Spleen (tissue), 11 donors: ENCODE measurements around the gene WDR59. TPM values are rescaled to one million over a fixed set of nuclear protein-coding genes. Genes with fewer than 3 reads are reported as not detected.

Source experiments
- DNase-seq: peaks from one replicate; pipeline ENCODE4 v3.0.0-alpha.2; 2020
- H3K27ac ChIP-seq, 8 donors: fragments of 200-600 bp; sonication (generic) in 7 of 8; 1 replicate in 4 of 8; 2 replicates in 4 of 8; pipeline versions ENCODE4 v1.5.0 to v1.8.0; 2016 to 2021; ENCODE audit warnings: inconsistent platforms in 4 of 8, mild to moderate bottlenecking in 4 of 8, moderate library complexity in 1 of 8
- H3K27me3 ChIP-seq, 7 donors: fragments of 200-600 bp; sonication (generic) in 6 of 7; replicated peaks in 1 of 7; 1 replicate in 4 of 7; 2 replicates in 3 of 7; pipeline versions ENCODE4 v1.5.0 to v1.8.0; 2016 to 2021; ENCODE audit warnings: inconsistent platforms in 3 of 7, mild to moderate bottlenecking in 1 of 7
- H3K36me3 ChIP-seq, 6 donors: fragments of 200-600 bp; sonication (generic) in 5 of 6; 1 replicate in 4 of 6; 2 replicates in 2 of 6; pipeline versions ENCODE4 v1.5.0 to v1.8.0; 2016 to 2021; ENCODE audit warnings: inconsistent platforms in 2 of 6
- H3K4me1 ChIP-seq, 6 donors: fragments of 200-600 bp; sonication (generic) in 5 of 6; 1 replicate in 3 of 6; 2 replicates in 3 of 6; pipeline versions ENCODE4 v1.5.0 to v1.8.0; 2016 to 2021; ENCODE audit warnings: inconsistent platforms in 3 of 6
- H3K4me3 ChIP-seq, 8 donors: fragments of 200-600 bp; sonication (generic) in 7 of 8; 1 replicate in 4 of 8; 2 replicates in 4 of 8; pipeline versions ENCODE4 v1.5.0 to v1.8.0; 2016 to 2021; ENCODE audit warnings: inconsistent platforms in 4 of 8, mild to moderate bottlenecking in 4 of 8, moderate library complexity in 2 of 8
- H3K9me3 ChIP-seq, 8 donors: fragments of 200-600 bp; sonication (generic) in 7 of 8; 1 replicate in 4 of 8; 2 replicates in 4 of 8; pipeline versions ENCODE4 v1.5.0 to v1.8.0; 2016 to 2021; ENCODE audit warnings: inconsistent platforms in 4 of 8
- CTCF ChIP-seq, 11 experiments: fragments of 200-600 bp in 7 of 11; fragments of 450-650 bp in 4 of 11; sonication (generic) in 4 of 11; IDR thresholded peaks in 8 of 11; conservative IDR thresholded peaks in 3 of 11; 1 replicate in 7 of 11; 2 replicates in 4 of 11; pipeline versions ENCODE4 v1.4.0 to v1.8.0; 2016 to 2021; ENCODE audit warnings: antibody characterized with exemption in 11 of 11, inconsistent platforms in 4 of 11, mild to moderate bottlenecking in 1 of 11
- POLR2A ChIP-seq, 3 donors: fragments of 450-650 bp; IDR thresholded peaks; one replicate each; pipeline ENCODE4 v1.5.1; 2017; ENCODE audit warnings: antibody characterized with exemption in 3 of 3, mild to moderate bottlenecking in 1 of 3
- POLR2AphosphoS5 ChIP-seq, 3 donors: sonication (generic); formaldehyde crosslinking; IDR thresholded peaks; one replicate each; pipeline ENCODE4 v1.5.1; 2017; ENCODE audit warnings: antibody characterized with exemption in 3 of 3
- WGBS, 5 donors: extraction: QIAGEN DNeasy Blood & Tissue Kit in 3 of 5; methylation state at CpG; one replicate each; pipeline versions ENCODE4 v1.1.5 to v1.1.7; 2013 to 2018; 5-methylcytosine and 5-hydroxymethylcytosine counted together
- intact Hi-C: fragments of 100-400 bp; cut with DNase I; formaldehyde crosslinking; loops from one replicate; pipeline ENCODE4 v1.15.0; 2023; ENCODE audit warnings: low total_unique reads
- polyA plus RNA-seq, 3 donors: library from polyadenylated mRNA; stranded (reverse); fragments of 200-250 nt; gene quantifications; one replicate each; pipeline ENCODE4 v1.2.1, GENCODE V29; 2013
- total RNA-seq, 7 donors: library from RNA; depleted of rRNA in 3 of 7; stranded (reverse); fragments of >200 nt in 3 of 7; fragmentation: NEBNext Ultra II Directional in 4 of 7; extraction: Animal tissue kit (Norgen Biotek cat#: 25700) in 4 of 7; gene quantifications; one replicate each; pipeline versions ENCODE4 v1.1.0 to v1.2.1, GENCODE V29; 2016 to 2021
- donor health status: healthy with polysubstance abuse.
- donor health status: DM: no; HTN: no; CAD: no; lungs with moderate emphysema.
- donor health status: DM: no; HTN: no; CAD: no.
- donor health status: Bipolar disorder and iron deficiency.
- donor health status: healthy.
- donor health status: DM: no; HTN: no; CAD: no.
- donor health status: DM: yes; HTN: yes; CAD: no.

The WDR59 gene
- total and polyA plus RNA-seq, 10 donors, result 18.1 to 76.7 (median 46.4) TPM

GRCh38 chr16:74931445-74931844, 53.5 kb downstream of the WDR59 start:
- intact Hi-C loops, result no loop called here
- Histone ChIP-seq H3K27ac (no peak overlapping the region), H3K27me3 (no peaks in the 10 kb centered on the region), H3K36me3 (peaks cover 0 to 87% (median 17%) of the 10 kb centered on the region in 6 donors), H3K9me3 (no peaks in the 10 kb centered on the region), H3K4me1 (no peaks in the 10 kb centered on the region), H3K4me3 (no peak overlapping the region)
- DNase-seq, result no peak
- no peak for TF ChIP-seq POLR2A (IDR thresholded peaks at IDR 0.05)
- no peak for TF ChIP-seq CTCF (IDR thresholded peaks at IDR 0.05 in 8 of 11, conservative IDR thresholded peaks at IDR 0.05 in 3 of 11)
- no peak for TF ChIP-seq POLR2AphosphoS5 (IDR thresholded peaks at IDR 0.05)
- 78 to 88% (median 79%) methylated on average over 3 of the region's 3 CpGs for WGBS, 5 donors

- H3K36me3 ChIP-seq, result peaks cover 0 to 84% (median 17%) of the 10 kb centered on the region in 6 donors
- TF ChIP-seq CTCF (IDR thresholded peaks at IDR 0.05 in 8 of 11, conservative IDR thresholded peaks at IDR 0.05 in 3 of 11), result no peak
- TF ChIP-seq POLR2AphosphoS5 (IDR thresholded peaks at IDR 0.05), result no peak
- TF ChIP-seq POLR2A (IDR thresholded peaks at IDR 0.05), result no peak
These were observed 55.3 kb downstream of the WDR59 start for GRCh38 chr16:74929636-74930035.

GRCh38 chr16:74926805-74927204, 58.1 kb downstream of the WDR59 start:
- Histone ChIP-seq H3K4me3 (no peak overlapping the region), H3K4me1 (no peaks in the 10 kb centered on the region), H3K27ac (no peak overlapping the region), H3K36me3 (peaks cover 0 to 84% (median 31%) of the 10 kb centered on the region in 6 donors), H3K27me3 (no peaks in the 10 kb centered on the region), H3K9me3 (no peaks in the 10 kb centered on the region)
- intact Hi-C loops, result no loop called here
- DNase-seq, result no peak
- 90 to 97% (median 93%) methylated on average over 3 of the region's 3 CpGs for WGBS, 5 donors
- TF ChIP-seq CTCF (IDR thresholded peaks at IDR 0.05 in 8 of 11, conservative IDR thresholded peaks at IDR 0.05 in 3 of 11) (no peak), POLR2AphosphoS5 (IDR thresholded peaks at IDR 0.05) (no peak)

More at GRCh38 chr16:74929636-74930035, 55.3 kb downstream of the WDR59 start:
- no peaks in the 10 kb centered on the region for H3K27me3 ChIP-seq
- DNase-seq, result no peak
- intact Hi-C loops, result no loop called here
- H3K9me3 ChIP-seq, result no peaks in the 10 kb centered on the region
- 93 to 97% (median 96%) methylated on average over 2 of the region's 2 CpGs for WGBS, 5 donors
- no peak overlapping the region for H3K27ac ChIP-seq
- no peaks in the 10 kb centered on the region for H3K4me1 ChIP-seq
- H3K4me3 ChIP-seq, result no peak overlapping the region

GRCh38 chr16:74923766-74924460, 61.0 kb downstream of the WDR59 start:
- TF ChIP-seq POLR2AphosphoS5 (IDR thresholded peaks at IDR 0.05), result no peak
- TF ChIP-seq CTCF (IDR thresholded peaks at IDR 0.05 in 8 of 11, conservative IDR thresholded peaks at IDR 0.05 in 3 of 11), result no peak
- TF ChIP-seq POLR2A (IDR thresholded peaks at IDR 0.05), result no peak
- H3K4me1 ChIP-seq, result no peaks in the 10 kb centered on the region
- no peak overlapping the region for H3K27ac ChIP-seq
- H3K36me3 ChIP-seq, result peaks cover 0 to 88% (median 45%) of the 10 kb centered on the region in 6 donors
- 91 to 99% (median 97%) methylated on average over 10 of the region's 10 CpGs for WGBS, 5 donors
- no peak for DNase-seq
- H3K27me3 ChIP-seq, result no peaks in the 10 kb centered on the region
- H3K9me3 ChIP-seq, result no peaks in the 10 kb centered on the region
- H3K4me3 ChIP-seq, result no peak overlapping the region
- intact Hi-C loops, result no loop called here
